HG03460 (cell line): ENCODE measurements around the gene TRANK1.
A peak's percentile ranks its signal among the peaks of the same experiment; 100 is the strongest.
"Not testable (repeated sequence)": the region's sequence is repeated elsewhere in the genome, so short reads cannot be mapped to it uniquely, and the experiment has no call there.

ENCODE experiments used
- ATAC-seq: cut with Tn5 transposase; IDR thresholded peaks from one replicate; pipeline ENCODE4 v1.9.1; 2021; ENCODE audit not compliant: unreplicated experiment

Gene TRANK1

GRCh38 chr3:36957862-36958686 is 13.2 kb upstream of the TRANK1 start:
- no peak for ATAC-seq

- ATAC-seq, result no peak
Observed at GRCh38 chr3:36957063-36957462, 12.2 kb upstream of the TRANK1 start.

- no peak for ATAC-seq
Observed at GRCh38 chr3:36956155-36956554, 11.3 kb upstream of the TRANK1 start.

- ATAC-seq, result no peak
Observed at GRCh38 chr3:36954452-36955134, 9.7 kb upstream of the TRANK1 start.

GRCh38 chr3:36947814-36948213 is 3.0 kb upstream of the TRANK1 start:
- not testable (repeated sequence) for ATAC-seq

- ATAC-seq, result no peak
Observed at GRCh38 chr3:36945333-36945980, 603 bp upstream of the TRANK1 start.

GRCh38 chr3:36944012-36944640 is 728 bp downstream of the TRANK1 start:
- ATAC-seq, result peak; percentile 48

- ATAC-seq, result no peak
Observed at GRCh38 chr3:36943601-36944000, 1.3 kb downstream of the TRANK1 start.

- no peak for ATAC-seq
Observed at GRCh38 chr3:36942638-36943248, 2.1 kb downstream of the TRANK1 start.

- no peak for ATAC-seq
Observed at GRCh38 chr3:36941658-36942057, 3.2 kb downstream of the TRANK1 start.

GRCh38 chr3:36941162-36941561 is 3.7 kb downstream of the TRANK1 start:
- no peak for ATAC-seq

GRCh38 chr3:36937492-36937891 is 7.4 kb downstream of the TRANK1 start:
- ATAC-seq, result no peak

- ATAC-seq, result no peak
Observed at GRCh38 chr3:36933540-36934296, 11.1 kb downstream of the TRANK1 start.

- not testable (repeated sequence) for ATAC-seq
Observed at GRCh38 chr3:36931424-36931823, 13.4 kb downstream of the TRANK1 start.

GRCh38 chr3:36928220-36928619 is 16.6 kb downstream of the TRANK1 start:
- no peak for ATAC-seq

- no peak for ATAC-seq
Observed at GRCh38 chr3:36926292-36926897, 18.5 kb downstream of the TRANK1 start.

GRCh38 chr3:36924744-36925521 is 19.9 kb downstream of the TRANK1 start:
- ATAC-seq, result no peak

GRCh38 chr3:36923981-36924743 is 20.7 kb downstream of the TRANK1 start:
- no peak for ATAC-seq
